K562 (cell line): ENCODE results near the gene NFATC2.

Experiments
- CTCF ChIP-seq, 3 experiments: IDR thresholded peaks in 2 of 3; conservative IDR thresholded peaks in 1 of 3; 2 replicates each; pipeline ENCODE4 v1.5.1; 2011 to 2012; ENCODE audit warnings: low read length in 3 of 3, mild to moderate bottlenecking in 3 of 3, control low read depth in 2 of 3, improper control_type of control experiment in 1 of 3, inconsistent platforms in 1 of 3, low read depth in 1 of 3, mixed read lengths in 1 of 3, moderate library complexity in 1 of 3; ENCODE audit not compliant: insufficient read depth in 2 of 3
- ETS1 ChIP-seq: conservative IDR thresholded peaks from 2 replicates; pipeline ENCODE4 v1.6.1; 2011; ENCODE audit warnings: low read depth, mild to moderate bottlenecking, low read length; ENCODE audit not compliant: control insufficient read depth
- FOXK2 ChIP-seq, 2 experiments: fragments of 450-650 bp; IDR thresholded peaks in 1 of 2; conservative IDR thresholded peaks in 1 of 2; 2 replicates each; pipeline ENCODE4 v1.6.1; 2016; ENCODE audit warnings: low read depth in 2 of 2, mild to moderate bottlenecking in 1 of 2
- HIVEP1 ChIP-seq: fragments of 250-450 bp; sonication (Bioruptor Pico); IDR thresholded peaks from 2 replicates; pipeline ENCODE4 v1.4.0; 2020; ENCODE audit warnings: mild to moderate bottlenecking
- KLF10 ChIP-seq: fragments of 250-450 bp; sonication (Bioruptor Pico); IDR thresholded peaks from 2 replicates; pipeline ENCODE4 v1.6.1; 2021; ENCODE audit warnings: matching md5 sums
- NCOR1 ChIP-seq: fragments of 450-650 bp; IDR thresholded peaks from 2 replicates; pipeline ENCODE4 v1.6.1; 2016; ENCODE audit warnings: mild to moderate bottlenecking, moderate library complexity
- POLR2A ChIP-seq: fragments of 450-650 bp; conservative IDR thresholded peaks from 2 replicates; pipeline ENCODE4 v1.6.1; 2016
- RNF2 ChIP-seq: sonication (generic); IDR thresholded peaks from 2 replicates; pipeline ENCODE4 v1.6.1; 2016
- SOX6 ChIP-seq: fragments of 450-650 bp; IDR thresholded peaks from 2 replicates; pipeline ENCODE4 v1.6.1; 2014; ENCODE audit warnings: mild to moderate bottlenecking
- XRCC5 ChIP-seq: fragments of 200-400 bp; formaldehyde crosslinking; IDR thresholded peaks from 2 replicates; pipeline ENCODE4 v1.6.1; 2017; ENCODE audit warnings: low read depth, mild to moderate bottlenecking, low read length
- ZZZ3 ChIP-seq: fragments of 450-650 bp; IDR thresholded peaks from 2 replicates; pipeline ENCODE4 v1.6.1; 2016; ENCODE audit warnings: antibody characterized with exemption, mild to moderate bottlenecking, moderate library complexity

DNA sequence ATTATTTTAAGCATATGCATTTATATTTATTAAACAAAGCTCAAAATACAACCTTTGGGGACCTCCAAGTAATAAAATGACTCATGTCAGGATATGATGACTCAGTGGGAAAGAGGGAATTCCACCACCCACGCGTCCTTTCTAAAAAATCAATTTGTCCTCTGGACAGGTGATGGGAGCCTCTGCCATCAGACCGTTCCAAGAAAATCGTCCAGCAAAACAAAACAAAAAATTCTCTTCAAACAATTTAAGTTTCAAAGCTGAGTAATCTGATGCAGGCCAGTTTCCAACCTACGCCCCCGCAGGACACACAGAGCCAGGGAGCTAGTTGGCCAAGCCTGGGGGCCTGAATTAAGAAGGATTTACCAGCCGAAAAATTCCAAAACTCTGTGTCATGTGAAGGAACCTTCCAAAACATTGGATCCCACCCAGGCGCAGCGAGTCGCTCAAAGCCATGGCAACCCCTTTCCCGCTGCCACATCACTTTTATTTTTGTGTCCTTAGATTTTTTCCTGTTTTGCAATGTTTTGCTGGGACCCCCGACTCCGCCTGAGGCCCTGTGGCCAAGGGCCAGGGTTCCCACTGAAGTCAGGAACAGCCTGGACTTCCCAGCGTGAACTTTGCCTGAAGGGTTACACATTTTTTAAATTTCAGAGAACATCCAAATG, 95.3 kb downstream of the NFATC2 start:
- TF ChIP-seq NCOR1 (no peak), XRCC5 (no peak), KLF10 (no peak), HIVEP1 (no peak), SOX6 (no peak), CTCF (IDR thresholded peaks at IDR 0.05 in 2 of 3, conservative IDR thresholded peaks at IDR 0.05 in 1 of 3; ENCODE audit: insufficient read depth in 2 of 3, low read depth in 1 of 3, low read length in 3 of 3) (no peak), ZZZ3 (no peak), RNF2 (no peak), POLR2A (no peak), ETS1 (no peak), FOXK2 (conservative IDR thresholded peaks at IDR 0.05 in 1 of 2, IDR thresholded peaks at IDR 0.05 in 1 of 2; ENCODE audit: low read depth in 2 of 2) (no peak)
